Lower leg skin (tissue), 3 donors: ENCODE results near the gene CDC34.

ENCODE experiments used
- POLR2A ChIP-seq, 2 donors: fragments of 450-650 bp; IDR thresholded peaks; one replicate each; pipeline ENCODE4 v1.6.1; 2016 to 2017; ENCODE audit warnings: antibody characterized with exemption in 2 of 2, mild to moderate bottlenecking in 1 of 2, moderate library complexity in 1 of 2
- TF ChIP-seq, protein P1 (sequence below), 3 donors: fragments of 450-650 bp; IDR thresholded peaks; one replicate each; pipeline ENCODE4 v1.5.1; 2016; ENCODE audit warnings: antibody characterized with exemption in 3 of 3, mild to moderate bottlenecking in 3 of 3, moderate library complexity in 2 of 3

DNA sequence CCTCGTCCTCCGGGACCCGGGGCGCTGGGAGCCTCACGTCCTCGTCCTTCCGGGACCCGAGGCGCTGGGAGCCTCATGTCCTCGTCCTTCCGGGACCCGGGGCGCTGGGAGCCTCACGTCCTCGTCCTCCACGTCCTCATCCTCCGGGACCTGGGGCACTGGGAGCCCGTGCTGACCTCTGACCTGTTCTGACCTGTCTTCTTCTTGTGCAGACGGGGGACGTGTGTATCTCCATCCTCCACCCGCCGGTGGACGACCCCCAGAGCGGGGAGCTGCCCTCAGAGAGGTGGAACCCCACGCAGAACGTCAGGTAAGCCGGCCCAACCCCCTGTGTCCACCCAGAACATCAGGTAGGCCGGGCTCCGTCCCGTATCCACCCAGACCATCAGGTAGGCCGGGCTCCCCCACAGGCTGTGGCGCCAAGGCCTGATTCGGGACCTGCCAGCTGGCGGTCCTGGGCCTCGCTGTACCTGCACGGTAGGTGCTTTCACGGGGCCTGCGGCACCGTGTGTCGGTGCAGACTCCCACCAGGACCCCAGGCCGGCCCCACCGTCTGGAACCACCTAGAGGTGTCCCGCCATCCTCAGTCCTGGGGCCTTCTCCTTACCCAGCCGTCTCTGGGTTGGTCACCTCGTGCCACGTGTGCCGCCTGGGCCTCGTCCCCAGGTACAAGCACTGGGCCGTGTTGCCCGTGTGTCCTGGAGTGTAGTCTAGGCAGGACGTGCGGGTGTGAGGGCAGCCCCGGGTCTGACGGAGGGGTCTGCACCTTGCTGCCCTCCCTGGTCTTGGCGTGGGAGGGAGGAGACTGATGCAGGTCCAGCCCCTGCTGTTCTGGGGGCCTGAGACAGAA, 4.7 kb downstream of the CDC34 start:
- TF ChIP-seq, protein P1, sequence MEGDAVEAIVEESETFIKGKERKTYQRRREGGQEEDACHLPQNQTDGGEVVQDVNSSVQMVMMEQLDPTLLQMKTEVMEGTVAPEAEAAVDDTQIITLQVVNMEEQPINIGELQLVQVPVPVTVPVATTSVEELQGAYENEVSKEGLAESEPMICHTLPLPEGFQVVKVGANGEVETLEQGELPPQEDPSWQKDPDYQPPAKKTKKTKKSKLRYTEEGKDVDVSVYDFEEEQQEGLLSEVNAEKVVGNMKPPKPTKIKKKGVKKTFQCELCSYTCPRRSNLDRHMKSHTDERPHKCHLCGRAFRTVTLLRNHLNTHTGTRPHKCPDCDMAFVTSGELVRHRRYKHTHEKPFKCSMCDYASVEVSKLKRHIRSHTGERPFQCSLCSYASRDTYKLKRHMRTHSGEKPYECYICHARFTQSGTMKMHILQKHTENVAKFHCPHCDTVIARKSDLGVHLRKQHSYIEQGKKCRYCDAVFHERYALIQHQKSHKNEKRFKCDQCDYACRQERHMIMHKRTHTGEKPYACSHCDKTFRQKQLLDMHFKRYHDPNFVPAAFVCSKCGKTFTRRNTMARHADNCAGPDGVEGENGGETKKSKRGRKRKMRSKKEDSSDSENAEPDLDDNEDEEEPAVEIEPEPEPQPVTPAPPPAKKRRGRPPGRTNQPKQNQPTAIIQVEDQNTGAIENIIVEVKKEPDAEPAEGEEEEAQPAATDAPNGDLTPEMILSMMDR (IDR thresholded peaks at IDR 0.05): no peak
- no peak for TF ChIP-seq POLR2A (IDR thresholded peaks at IDR 0.05)
